ENCODE data around the gene RANBP1. TPM values are rescaled to one million over a fixed set of nuclear protein-coding genes. Genes with fewer than 3 reads are reported as not detected.
A peak's percentile ranks its signal among the peaks of the same experiment; 100 is the strongest.

RANBP1 gene
- total and polyA plus RNA-seq, 9 of the 15 experiments (the other 6 are each of a cell fraction or from before 2014, with no cell fraction given): 162 to 2,891 (median 1,289) TPM

GRCh38 chr22:20146777-20147176, 30.9 kb downstream of the RANBP1 start (continued):
- TF ChIP-seq RBBP5 (IDR thresholded peaks at IDR 0.05; ENCODE audit: borderline replicate concordance, insufficient read depth, low read length, poor library complexity, severe bottlenecking) (no peak), ZNF24 (IDR thresholded peaks at IDR 0.05) (no peak), MTF1 (CRISPR knock-in tag; IDR thresholded peaks at IDR 0.05; ENCODE audit: borderline replicate concordance) (no peak), ATF3 (IDR thresholded peaks at IDR 0.05) (no peak), ATF3 (CRISPR knock-in tag; conservative IDR thresholded peaks at IDR 0.05) (no peak), THRB (CRISPR knock-in tag; conservative IDR thresholded peaks at IDR 0.05) (no peak), ZNF318 (IDR thresholded peaks at IDR 0.05; ENCODE audit: borderline replicate concordance in 1 of 2, low read depth in 1 of 2) (no peak), MBD1 (CRISPR knock-in tag; IDR thresholded peaks at IDR 0.05) (no peak), HMG20A (CRISPR knock-in tag; conservative IDR thresholded peaks at IDR 0.05) (no peak), GTF2B (IDR thresholded peaks at IDR 0.05; ENCODE audit: extremely low read depth, insufficient read length) (no peak), SAFB (IDR thresholded peaks at IDR 0.05; ENCODE audit: borderline replicate concordance, low read depth, low read length) (peak; percentile 33; the same call in 1 of the 2 replicates), FOXA1 (IDR thresholded peaks at IDR 0.05; ENCODE audit: borderline replicate concordance) (no peak), FOS (IDR thresholded peaks at IDR 0.05; ENCODE audit: extremely low read depth, insufficient read length) (no peak), SAFB2 (IDR thresholded peaks at IDR 0.05; ENCODE audit: borderline replicate concordance, low read depth, low read length, severe bottlenecking) (no peak), HNRNPL (IDR thresholded peaks at IDR 0.05; ENCODE audit: low read depth, low read length) (peak; percentile 95)

All from K562 (cell line).